Fibroblast of gingiva (primary cell): Measurements from ENCODE around the gene ARID5A.
A peak's percentile ranks its signal among the peaks of the same experiment; 100 is the strongest.
"Not testable (repeated sequence)": the region's sequence is repeated elsewhere in the genome, so short reads cannot be mapped to it uniquely, and the experiment has no call there.

Source experiments
- DNase-seq: peaks from one replicate; pipeline ENCODE4 v3.0.0-alpha.2; 2011; ENCODE audit warnings: low read depth

Gene ARID5A

DNA sequence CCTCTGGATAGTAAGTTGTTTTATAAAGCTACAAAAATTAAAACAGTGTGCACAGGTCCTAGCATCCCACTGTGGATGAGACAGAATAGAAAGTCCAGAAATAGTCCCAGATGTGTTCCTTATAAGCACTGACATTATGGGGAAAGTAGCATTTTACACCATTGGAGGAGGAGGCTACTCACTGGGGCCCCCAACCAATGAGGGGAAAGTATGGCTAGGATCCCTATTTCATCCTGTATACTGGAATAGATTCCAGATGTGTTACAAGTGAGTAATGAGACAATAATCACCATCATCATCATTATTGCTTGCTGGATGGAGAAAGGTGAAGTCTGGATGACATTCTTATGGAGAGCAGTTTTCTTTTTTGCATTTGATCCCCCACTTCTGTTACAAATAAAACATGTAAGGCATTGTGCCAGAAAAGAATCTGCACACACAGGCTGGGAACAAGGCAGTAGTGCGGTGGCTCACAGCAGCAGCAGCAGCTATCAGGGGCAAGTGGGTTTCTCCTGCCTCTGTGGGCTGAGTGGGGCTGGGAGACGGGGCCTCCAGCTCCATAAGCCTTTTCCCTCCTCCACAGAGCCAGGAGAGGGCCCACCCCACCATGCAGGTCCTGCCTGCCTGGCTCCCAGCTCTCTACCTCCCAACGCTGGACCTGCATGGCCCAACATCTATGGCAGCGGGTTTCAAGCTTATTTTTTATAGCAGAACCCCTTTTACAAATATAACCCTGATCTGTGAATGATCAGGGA lies 5.0 kb downstream of the ARID5A start:
- peak; percentile 87 for DNase-seq

DNA sequence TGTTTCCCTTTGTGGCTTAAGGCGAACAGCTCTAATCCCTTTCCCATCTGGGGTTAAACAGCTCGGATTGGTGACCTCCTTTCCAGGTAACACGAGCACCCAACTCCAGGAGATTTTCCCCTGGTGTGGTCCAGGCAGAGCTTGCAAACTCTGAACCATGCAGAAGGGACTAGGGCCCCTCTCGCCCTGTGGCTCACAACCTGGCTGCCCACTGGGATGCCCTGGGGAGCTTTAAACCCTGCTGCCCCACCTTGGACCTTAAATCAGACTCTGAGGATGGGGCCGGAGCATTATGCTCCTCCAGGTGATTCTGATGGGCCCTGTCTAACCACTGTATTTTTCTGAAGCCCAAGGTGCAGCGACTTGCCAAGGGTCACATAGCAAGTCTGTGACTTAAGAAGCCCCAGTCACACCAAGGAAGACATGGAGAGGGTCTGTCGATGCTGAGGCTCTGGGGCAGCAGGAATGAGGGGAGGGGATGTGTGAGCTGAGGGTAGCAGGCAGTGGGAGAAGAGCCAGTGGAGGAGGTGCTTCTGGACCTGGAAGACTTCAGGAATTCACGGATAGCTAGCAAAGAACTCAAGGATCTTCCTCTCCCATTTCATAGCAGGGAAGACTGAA lies 5.9 kb downstream of the ARID5A start:
- DNase-seq: no peak

DNA sequence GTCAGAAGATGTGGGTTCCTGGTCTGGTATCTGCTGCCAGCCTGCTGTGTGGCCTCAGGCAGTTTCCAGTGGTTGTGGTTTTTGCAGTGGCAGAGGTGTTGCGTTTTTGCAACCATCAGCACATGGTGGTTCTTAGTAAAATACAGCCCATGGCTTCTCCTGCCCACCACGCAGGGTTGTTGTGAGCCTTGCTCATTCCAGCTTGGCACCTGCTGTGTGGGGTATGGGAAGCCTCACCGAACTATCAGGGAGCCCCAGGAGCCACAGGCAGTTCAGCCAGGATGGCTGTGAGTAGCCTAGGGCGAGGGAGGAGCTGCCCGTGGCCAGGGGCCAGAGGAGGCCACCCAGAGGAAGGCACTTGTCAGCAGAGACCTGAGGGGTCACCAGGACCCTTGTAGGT lies 9.8 kb downstream of the ARID5A start:
- no peak for DNase-seq

DNA sequence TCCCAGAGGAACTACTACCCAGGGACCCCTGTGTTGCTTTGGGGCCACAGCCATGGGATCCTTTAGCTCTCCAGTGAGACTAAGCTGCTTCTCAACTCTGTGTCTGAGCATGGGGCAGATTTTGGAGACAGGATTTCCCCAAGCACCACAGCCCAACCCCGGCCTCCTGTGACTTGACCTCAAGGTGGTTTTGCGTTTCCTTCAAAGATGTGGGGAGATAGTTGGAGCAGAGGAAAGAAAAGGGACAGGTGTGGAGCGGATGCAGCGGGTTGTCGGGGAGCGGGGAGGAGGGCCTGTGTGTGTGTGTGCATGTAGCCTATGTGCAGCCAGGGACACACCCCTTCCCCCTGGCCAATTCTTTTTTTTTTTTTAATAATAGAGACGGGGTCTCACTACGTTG lies 10.2 kb downstream of the ARID5A start:
- no peak for DNase-seq

DNA sequence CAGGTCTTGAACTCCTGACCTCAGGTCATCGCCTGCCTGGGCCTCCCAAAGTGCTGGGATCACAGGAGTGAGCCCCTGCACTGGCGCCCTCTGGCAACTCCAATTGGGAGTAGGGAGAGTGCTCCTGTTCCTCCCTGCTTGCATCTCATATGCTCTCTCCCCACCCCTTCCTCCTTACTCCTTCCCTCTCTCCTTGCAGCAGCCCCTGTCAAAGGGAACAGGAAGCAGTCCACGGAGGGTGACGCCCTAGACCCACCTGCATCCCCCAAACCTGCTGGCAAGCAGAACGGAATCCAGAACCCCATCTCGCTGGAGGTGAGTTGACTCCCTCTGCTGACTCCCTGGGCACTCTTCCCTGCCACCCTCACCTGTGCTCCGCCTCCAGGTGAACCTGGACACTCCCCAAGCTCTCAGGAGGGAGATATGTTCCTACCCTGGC lies 10.7 kb downstream of the ARID5A start:
- no peak for DNase-seq

DNA sequence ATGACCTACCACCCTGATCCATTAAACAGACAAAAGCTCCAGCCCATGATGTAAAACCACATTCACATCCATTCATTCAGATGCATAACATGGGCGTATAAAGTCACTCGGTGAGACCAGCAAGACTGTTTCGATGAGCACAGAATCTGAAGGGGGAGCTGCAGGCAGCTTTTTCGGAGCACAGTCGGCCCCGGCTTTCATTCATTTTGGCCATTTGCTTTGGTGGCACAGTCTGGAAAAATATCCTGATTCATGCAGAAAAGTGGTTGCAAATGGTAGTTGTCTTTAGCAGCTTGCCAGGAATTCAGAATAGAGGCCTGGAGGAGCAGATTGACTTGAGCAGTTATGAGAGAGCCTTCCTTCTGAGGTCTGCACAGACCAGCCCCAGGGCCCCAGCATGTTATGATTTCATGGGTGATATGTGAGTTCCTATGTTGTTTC lies 11.2 kb downstream of the ARID5A start:
- DNase-seq: peak; percentile 38

DNA sequence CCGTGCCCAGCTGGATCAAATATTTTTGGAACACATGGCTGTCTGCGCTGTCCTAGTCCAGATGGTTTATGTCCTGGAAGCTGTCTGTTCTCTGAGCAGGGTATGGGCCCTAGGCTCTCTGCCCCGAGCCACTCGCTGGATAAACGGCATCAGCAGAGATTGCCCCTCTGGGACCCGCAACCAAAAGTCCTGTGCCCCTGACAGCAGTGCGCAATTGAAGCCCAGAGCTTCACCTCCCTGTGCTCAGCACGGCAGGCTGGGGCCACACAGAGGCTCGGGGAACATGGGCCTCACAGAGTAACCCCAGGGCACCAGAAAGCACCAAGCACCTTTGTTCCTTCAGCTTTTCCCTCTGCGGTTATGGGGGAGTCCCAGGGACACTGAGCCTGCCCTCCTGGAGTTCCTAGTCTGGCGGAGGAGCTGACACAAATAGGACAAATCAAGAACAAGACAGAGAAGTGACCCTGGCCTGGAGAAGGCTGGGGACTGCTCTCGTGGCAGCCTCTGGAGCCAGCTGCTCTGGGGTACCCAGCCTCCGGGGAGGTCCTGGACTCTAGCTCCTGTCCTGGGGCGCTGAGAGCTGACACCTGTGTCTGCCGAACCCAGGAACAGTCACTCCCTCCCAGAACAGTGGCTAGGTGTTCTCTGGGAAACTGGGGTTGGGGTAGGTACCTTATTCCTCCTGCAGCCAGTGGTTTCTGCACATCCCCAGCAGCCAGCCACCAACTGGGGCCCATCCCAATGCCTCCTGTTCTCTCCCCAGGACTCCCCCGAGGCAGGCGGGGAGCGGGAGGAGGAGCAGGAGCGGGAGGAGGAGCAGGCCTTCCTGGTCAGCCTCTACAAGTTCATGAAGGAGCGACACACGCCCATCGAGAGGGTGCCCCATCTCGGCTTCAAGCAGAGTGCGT lies 12.3 kb downstream of the ARID5A start:
- DNase-seq: no peak

DNA sequence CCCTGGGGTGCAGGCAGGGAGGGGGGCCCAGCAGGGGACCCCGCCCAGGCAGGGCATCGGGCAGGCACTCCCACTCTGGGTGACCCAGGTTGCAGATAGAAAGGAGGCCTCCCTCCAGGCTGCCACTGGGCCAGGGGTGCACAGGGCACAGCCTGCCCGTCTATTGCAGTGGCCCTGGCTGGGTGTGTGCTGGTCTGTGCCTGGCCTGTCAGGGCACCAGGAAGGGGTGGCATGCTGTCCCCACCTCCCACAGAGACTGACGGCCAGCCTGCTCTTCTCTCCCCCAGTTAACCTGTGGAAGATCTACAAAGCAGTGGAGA lies 12.9 kb downstream of the ARID5A start:
- DNase-seq: no peak

DNA sequence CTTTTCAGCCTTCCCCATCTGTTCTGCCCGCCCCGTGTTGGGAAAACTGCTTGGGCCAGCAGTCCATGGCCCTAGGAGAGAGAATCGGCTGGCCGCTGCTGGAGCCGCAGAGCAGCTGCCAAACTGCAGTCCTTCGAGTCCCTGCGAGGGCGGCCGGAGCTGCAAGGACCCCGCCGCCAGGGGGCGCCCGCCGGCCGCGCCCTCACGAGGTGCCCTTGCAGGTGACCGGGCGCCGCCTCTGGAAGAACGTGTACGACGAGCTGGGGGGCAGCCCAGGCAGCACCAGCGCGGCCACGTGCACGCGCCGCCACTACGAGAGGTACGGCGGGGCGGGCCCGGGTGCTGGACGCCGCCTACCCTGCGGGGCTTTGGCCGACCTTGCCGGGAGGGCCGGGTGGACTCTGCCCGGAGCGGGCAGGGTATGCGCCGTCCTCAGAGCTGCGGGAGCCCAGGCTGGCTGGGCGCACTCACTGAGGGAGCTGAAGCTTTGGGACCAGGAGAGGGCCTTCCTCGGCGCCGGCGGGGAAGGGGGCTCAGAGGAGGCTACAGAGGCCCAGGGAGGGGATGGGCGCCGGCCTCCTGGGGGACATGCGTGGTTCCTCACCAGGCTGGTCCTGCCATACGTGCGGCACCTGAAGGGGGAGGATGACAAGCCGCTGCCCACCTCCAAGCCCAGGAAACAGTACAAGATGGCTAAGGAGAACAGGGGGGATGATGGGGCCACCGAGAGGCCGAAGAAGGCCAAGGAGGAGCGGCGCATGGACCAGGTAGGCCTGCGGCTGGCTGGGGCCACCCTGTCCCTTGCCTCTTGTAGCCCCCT lies 13.6 kb downstream of the ARID5A start:
- no peak for DNase-seq

DNA sequence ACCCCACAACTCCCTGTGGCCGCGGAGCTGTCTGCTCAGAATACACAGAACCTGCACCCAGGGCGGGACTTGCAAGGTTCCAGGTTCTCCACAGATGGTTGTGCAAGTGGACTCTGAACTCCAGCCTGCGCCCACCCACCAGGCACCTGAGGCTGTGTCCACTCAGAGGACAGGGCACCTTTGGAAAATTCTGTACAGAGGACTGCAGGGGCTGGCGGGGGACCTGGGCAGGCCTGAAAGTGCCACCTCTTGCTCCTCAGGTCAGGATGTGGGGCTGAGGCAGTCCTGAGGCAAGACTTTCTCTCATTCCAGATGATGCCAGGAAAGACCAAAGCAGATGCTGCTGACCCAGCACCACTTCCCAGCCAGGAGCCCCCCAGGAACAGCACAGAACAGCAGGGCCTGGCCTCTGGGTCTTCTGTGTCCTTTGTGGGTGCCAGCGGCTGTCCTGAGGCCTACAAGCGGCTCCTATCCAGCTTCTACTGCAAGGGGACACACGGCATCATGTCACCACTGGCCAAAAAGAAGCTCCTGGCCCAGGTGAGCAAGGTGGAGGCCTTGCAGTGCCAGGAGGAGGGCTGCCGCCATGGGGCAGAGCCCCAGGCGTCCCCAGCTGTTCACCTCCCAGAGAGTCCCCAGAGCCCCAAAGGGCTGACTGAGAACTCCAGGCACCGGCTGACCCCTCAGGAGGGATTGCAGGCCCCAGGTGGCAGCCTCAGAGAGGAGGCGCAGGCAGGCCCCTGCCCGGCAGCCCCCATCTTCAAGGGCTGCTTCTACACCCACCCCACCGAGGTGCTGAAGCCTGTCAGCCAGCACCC lies 14.4 kb downstream of the ARID5A start:
- DNase-seq: no peak

DNA sequence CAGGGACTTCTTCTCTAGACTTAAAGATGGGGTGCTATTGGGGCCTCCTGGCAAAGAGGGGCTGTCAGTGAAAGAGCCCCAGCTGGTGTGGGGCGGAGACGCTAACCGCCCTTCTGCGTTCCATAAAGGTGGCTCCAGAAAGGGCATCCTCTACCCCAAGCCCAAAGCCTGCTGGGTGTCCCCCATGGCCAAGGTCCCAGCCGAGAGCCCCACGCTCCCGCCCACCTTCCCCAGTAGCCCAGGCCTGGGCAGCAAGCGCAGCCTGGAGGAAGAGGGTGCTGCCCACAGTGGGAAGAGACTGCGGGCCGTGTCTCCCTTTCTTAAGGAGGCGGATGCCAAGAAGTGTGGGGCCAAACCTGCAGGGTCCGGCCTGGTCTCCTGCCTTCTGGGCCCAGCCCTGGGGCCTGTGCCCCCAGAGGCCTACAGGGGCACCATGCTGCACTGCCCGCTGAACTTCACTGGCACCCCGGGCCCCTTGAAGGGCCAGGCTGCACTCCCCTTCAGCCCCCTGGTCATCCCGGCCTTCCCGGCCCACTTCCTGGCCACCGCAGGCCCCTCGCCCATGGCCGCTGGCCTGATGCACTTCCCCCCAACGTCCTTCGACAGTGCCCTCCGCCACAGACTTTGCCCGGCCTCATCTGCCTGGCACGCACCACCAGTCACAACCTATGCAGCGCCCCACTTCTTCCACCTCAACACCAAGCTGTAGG lies 15.2 kb downstream of the ARID5A start:
- no peak for DNase-seq

DNA sequence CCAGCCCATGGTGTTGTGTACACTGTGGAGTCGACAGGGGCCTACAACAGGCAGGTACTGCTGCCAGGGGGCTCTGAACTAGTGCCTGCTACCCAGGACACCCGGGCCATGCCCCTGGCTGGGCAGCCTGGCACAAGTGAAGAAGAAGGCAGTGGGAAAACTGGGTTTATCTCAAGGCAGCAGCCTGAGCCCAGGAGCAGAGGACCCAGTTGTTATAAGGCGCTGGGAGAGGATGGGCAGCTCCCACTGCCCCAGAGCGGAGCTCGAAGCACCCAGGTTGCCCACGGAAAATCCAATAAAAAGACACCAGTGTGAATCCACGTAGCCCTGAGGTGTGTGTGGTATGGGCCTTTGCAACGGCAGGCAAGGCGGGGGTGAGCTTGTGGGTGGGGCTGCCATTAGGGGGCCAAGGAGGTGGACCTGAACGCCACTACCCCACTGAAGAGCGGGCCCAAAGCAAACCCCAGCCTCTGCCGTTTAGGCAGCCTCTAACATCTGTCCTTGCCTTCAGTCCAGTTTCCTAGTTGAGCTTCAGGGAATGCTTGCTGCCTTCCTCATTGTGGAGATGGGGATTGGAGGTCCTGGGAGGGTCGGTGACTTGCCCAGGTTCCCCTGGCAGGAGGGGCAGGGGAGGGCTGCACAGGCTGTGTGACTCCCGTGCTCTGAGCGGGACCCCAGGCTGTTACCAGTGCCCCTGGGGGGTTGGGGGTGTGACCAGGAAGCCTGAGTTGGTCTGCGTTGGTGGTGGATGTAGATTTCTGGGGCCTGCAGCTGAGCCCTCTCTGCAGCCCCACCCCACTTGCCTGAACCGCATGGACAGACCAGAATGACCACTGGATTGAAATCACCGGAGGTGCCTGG lies 16.0 kb downstream of the ARID5A start:
- DNase-seq: no peak

DNA sequence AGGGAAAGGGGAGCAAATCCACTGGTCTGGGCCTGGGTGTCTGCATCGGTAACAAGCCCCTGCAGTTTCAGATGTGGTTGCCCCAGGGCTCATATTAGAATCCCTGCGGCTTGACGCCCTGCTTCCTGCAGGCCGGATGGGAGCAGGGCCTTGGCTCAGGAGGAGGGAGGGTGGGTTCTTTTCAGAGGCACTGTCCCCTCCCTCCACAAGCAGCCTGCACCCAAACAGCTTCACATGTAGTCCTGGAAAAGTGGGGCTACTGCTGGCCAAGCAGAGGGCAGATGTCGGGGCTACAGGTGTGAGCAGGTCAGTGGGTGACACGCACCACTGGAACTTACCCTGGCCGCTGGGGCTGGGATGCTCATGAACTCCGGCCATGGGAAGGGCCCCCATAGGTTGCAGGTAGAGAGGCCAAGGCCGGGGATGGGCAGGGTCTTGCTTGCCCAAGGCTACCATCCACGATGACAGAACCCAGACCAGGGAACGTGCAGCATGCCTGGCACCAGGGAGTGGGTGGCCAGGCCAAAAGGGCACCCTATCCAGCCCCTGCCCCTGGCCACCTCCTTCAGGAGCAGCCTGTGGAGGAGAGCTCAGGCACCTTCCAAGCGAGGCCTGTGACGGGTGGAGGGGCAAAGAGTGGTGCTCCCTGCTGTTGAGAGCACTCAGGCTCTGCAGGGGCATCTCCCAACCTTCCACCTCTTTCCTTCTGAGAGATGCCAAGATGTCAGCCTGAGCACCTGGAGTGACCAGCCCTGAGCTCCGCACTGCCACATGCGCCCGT lies 16.8 kb downstream of the ARID5A start:
- DNase-seq: no peak

DNA sequence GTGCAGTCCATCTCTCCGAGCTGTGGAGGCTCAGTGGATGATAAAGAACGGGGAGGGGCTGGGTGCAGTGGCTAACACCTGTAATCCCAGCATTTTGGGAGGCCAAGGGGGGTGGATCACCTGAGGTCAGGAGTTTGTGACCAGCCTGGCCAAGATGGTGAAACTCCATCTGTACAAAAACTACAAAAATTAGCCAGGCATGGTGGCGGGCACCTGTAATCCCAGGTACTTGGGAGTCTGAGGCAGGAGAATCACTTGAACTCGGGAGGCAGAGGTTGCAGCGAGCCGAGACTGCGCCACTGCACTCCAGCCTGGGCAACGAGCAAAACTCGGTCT lies 17.4 kb downstream of the ARID5A start:
- DNase-seq: not testable (repeated sequence)

DNA sequence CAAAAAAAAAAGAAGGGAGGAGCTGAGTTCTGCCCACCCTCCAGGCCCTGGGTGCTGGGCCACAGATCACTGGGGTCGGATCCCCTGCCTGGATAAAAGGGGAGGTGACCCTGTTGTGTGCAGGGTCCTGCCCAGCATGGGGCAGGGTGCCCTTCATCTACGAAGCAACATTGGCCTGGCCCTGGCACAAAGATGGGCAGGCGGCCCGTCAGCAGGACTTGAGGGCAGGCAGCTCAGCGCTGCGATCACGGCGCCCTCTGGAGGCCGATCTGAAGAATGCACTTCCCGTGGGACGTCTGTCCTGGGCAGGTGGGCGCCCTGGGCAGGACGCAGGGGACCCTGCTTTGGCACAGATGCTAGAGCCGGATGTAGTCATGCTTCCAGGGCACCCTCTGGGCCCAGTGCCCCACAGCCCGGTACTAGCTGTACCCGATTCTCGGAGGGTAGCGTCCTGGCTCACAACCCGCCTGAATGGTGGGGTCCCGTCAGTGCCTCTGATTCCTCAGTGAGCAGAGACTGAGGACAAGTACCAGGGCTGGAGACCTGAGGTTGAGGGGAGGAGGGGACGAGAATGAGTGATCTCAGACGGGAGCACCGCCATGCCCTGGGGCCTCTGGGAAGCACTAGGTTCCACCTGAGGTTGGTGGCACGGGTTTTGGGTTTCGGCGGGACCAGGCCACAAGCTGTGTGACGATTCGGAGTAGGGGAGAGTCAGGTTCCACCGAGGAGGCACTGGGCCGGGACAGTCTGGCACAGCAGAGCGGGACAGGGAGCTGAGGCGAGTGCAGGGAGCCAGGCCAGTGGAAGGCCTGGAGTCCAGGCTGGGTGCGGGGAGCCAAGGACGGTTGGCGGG lies 18.0 kb downstream of the ARID5A start:
- DNase-seq: peak; percentile 64

DNA sequence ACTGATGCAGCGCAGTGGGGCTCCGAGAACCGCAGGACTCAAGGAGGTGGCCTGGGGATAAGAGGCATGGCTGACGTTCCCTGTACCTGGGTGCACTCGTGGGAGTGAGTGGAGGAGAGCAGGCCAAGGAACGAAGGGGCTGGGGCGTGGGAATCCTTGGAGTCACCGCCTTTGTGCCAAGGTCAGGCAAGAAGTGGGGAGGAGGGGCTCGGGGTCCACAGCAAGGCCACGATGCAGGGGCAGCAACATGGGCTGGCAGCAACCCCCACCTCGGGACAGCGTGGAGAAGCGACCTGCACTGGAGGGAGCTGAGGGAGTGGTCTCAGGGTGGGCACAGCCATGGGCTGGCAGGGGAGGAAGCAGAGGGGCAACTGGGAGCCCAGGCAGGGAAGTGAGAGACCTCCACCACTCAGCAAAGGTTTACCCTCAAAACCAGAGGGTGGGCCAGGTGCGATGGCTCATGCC lies 18.6 kb downstream of the ARID5A start:
- no peak for DNase-seq

DNA sequence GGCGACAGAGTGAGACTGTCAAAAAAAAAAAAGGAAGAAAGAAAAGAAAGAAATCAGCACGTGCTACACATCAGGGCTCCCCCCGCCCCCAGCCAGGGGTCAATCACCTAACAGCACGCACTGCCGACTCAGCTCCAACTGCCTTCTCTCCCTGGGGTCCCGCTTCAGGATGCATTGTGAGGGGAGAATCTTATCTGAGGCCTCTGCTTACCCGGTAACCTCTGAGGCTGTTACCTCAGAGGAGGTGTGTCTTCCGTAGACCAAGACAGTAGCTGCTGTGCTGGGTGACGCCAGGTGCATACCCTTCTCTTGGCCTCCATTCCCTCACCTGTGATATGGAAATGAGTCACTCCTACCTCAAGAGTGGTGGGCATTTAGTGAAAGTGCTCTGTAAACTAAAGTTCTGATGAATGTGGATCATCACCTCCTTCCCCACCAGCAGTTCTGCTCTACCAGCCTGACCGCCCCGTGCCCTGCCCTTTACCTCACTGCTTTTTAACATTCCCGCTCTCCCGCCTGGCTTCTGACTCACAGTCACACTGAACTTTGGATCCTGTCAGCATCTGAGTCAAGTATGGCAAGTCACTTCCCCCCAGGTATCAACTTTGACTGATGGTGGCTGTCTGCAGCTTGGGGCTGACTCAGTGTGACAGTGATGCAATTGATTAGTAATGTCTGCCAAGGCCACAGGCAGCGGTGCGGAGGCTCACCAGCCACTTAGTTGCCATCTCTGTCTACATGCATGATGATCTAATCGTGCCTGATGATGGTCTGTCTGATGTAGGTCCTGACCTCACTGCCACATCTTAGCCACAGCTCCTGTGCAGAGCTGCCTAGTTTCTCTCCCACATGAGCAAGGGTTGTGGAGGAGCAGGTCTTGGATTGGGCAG lies 20.1 kb downstream of the ARID5A start:
- DNase-seq: peak; percentile 22
